HepG2 (cell line): ENCODE data around the gene PTRHD1. TPM values are rescaled to one million over a fixed set of nuclear protein-coding genes. Genes with fewer than 3 reads are reported as not detected.

Experiments
- AGO1 ChIP-seq: fragments of 200-400 bp; formaldehyde crosslinking; IDR thresholded peaks from 2 replicates; pipeline ENCODE4 v1.6.1; 2017; ENCODE audit warnings: mild to moderate bottlenecking, low read depth, low read length, moderate library complexity; ENCODE audit not compliant: poor library complexity, severe bottlenecking
- KLF16 ChIP-seq, 2 experiments: sonication (generic) in 1 of 2; formaldehyde crosslinking in 1 of 2; IDR thresholded peaks; 2 replicates each; pipeline versions ENCODE4 v1.6.1 to v1.8.0; 2016 to 2023; ENCODE audit warnings: missing genetic modification reagents in 2 of 2, missing compliant biosample characterization in 1 of 2
- NFAT5 ChIP-seq: sonication (generic); formaldehyde crosslinking; IDR thresholded peaks from 2 replicates; pipeline ENCODE4 v1.4.0; 2020; ENCODE audit warnings: missing genetic modification reagents
- NFKB2 ChIP-seq: sonication (generic); formaldehyde crosslinking; IDR thresholded peaks from 2 replicates; pipeline ENCODE4 v1.4.0; 2020; ENCODE audit warnings: missing genetic modification reagents, borderline replicate concordance
- PREB ChIP-seq: sonication (generic); formaldehyde crosslinking; IDR thresholded peaks from 2 replicates; pipeline ENCODE4 v1.4.0; 2020; ENCODE audit warnings: missing genetic modification reagents
- RERE ChIP-seq: IDR thresholded peaks from 2 replicates; pipeline ENCODE4 v1.6.1; 2016; ENCODE audit warnings: low read depth, missing genetic modification reagents, missing compliant biosample characterization
- ZFP37 ChIP-seq: sonication (generic); formaldehyde crosslinking; IDR thresholded peaks from 2 replicates; pipeline ENCODE4 v1.4.0; 2020; ENCODE audit warnings: missing genetic modification reagents, borderline replicate concordance
- ZNF543 ChIP-seq: sonication (generic); formaldehyde crosslinking; IDR thresholded peaks from 2 replicates; pipeline ENCODE4 v1.4.0; 2020; ENCODE audit warnings: mild to moderate bottlenecking, missing genetic modification reagents
- ZNF552 ChIP-seq: sonication (generic); formaldehyde crosslinking; IDR thresholded peaks from 2 replicates; pipeline ENCODE4 v1.9.0; 2022; ENCODE audit warnings: missing genetic modification reagents, mild to moderate bottlenecking, borderline replicate concordance
- polyA plus RNA-seq, 8 experiments: library from polyadenylated mRNA; depleted of rRNA in 3 of 8; stranded (reverse) in 7 of 8; unstranded in 1 of 8; fragments of >200 nt; fragmentation: Illumina TruSeq in 4 of 8; extraction: Trizol in 4 of 8; gene quantifications; 2 replicates each; pipeline versions ENCODE4 v1.2.1 to v1.2.3, GENCODE V29; 2011 to 2016; ENCODE audit warnings: low read depth in 4 of 8, missing spikeins in 1 of 8, mixed read lengths in 1 of 8; ENCODE audit not compliant: insufficient read depth in 1 of 8
- total RNA-seq, 5 experiments: library from RNA; depleted of rRNA; stranded (reverse); fragments of >200 nt; fragmentation: Illumina TruSeq; extraction: Trizol; gene quantifications; 2 replicates each; pipeline ENCODE4 v1.2.3, GENCODE V29; 2016; ENCODE audit warnings: low read depth in 1 of 5
- TF ChIP-seq, protein P1 (sequence below): sonication (generic); formaldehyde crosslinking; IDR thresholded peaks from 2 replicates; pipeline ENCODE4 v1.5.1; 2020; ENCODE audit warnings: mild to moderate bottlenecking, missing genetic modification reagents, moderate library complexity

The PTRHD1 gene
- total and polyA plus RNA-seq, 2 of the 13 experiments (the other 11 are each of a cell fraction or from before 2014, with no cell fraction given): 72.6 to 90.8 TPM

- TF ChIP-seq, protein P1, sequence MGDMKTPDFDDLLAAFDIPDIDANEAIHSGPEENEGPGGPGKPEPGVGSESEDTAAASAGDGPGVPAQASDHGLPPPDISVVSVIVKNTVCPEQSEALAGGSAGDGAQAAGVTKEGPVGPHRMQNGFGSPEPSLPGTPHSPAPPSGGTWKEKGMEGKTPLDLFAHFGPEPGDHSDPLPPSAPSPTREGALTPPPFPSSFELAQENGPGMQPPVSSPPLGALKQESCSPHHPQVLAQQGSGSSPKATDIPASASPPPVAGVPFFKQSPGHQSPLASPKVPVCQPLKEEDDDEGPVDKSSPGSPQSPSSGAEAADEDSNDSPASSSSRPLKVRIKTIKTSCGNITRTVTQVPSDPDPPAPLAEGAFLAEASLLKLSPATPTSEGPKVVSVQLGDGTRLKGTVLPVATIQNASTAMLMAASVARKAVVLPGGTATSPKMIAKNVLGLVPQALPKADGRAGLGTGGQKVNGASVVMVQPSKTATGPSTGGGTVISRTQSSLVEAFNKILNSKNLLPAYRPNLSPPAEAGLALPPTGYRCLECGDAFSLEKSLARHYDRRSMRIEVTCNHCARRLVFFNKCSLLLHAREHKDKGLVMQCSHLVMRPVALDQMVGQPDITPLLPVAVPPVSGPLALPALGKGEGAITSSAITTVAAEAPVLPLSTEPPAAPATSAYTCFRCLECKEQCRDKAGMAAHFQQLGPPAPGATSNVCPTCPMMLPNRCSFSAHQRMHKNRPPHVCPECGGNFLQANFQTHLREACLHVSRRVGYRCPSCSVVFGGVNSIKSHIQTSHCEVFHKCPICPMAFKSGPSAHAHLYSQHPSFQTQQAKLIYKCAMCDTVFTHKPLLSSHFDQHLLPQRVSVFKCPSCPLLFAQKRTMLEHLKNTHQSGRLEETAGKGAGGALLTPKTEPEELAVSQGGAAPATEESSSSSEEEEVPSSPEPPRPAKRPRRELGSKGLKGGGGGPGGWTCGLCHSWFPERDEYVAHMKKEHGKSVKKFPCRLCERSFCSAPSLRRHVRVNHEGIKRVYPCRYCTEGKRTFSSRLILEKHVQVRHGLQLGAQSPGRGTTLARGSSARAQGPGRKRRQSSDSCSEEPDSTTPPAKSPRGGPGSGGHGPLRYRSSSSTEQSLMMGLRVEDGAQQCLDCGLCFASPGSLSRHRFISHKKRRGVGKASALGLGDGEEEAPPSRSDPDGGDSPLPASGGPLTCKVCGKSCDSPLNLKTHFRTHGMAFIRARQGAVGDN: peak; percentile 86
- peak; percentile 66; the same call in 1 of the 2 replicates for TF ChIP-seq NFKB2 (CRISPR knock-in tag)
- 0 out of 2 replicates have a peak, but pooled peaks have one; percentile 25 for TF ChIP-seq ZFP37 (CRISPR knock-in tag)
- TF ChIP-seq PREB (CRISPR knock-in tag): peak; percentile 35; the same call in 1 of the 2 replicates
- 0 out of 2 replicates have a peak, but pooled peaks have one; percentile 24 for TF ChIP-seq ZNF552 (CRISPR knock-in tag)
- no peak for TF ChIP-seq NFAT5
- no peak for TF ChIP-seq ZNF543 (CRISPR knock-in tag)
- TF ChIP-seq KLF16 (CRISPR knock-in tag; IDR thresholded peaks at IDR 0.05): peak in 1 of 2 experiments; percentile 28; a peak in 2 of 4 replicates
- TF ChIP-seq RERE: no peak
- no peak for TF ChIP-seq AGO1
Observed at GRCh38 chr2:24827321-24828237, 34.4 kb upstream of the PTRHD1 start (continued).
